Measurements from ENCODE around the gene SAMD14. TPM values are rescaled to one million over a fixed set of nuclear protein-coding genes. Genes with fewer than 3 reads are reported as not detected.

SAMD14 gene
- total RNA-seq, 1 experiment from 2014 or later = 3.4 TPM

DNA sequence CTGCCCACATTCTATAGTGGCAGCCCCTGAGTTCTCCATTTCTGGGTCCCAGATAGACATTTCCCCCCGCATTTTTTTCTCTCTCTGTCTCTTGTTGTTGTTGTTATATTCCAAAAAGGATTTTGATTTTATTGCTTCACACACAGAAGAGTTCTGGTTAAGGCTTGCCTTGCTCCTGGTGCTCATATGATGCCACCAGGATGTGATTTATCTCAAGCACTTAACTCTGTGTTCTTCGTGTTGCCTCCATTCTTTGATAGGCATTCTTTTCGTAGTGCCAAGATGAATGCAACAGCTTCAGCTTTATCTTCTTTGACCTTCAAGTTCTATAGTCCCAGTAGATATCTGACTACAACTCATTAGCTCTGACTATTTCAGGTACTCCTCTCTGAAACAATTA, 64.9 kb downstream of the SAMD14 start:
- Mint-ChIP-seq H3K36me3 (ENCODE audit: insufficient read depth, unreplicated experiment) (no peaks in the 10 kb centered on the region), H3K4me1 (ENCODE audit: low read depth, unreplicated experiment) (no peaks in the 10 kb centered on the region), H3K4me3 (ENCODE audit: unreplicated experiment) (no peak overlapping the region), H3K27me3 (ENCODE audit: insufficient read depth, unreplicated experiment) (no peaks in the 10 kb centered on the region), H3K27ac (ENCODE audit: unreplicated experiment) (no peak overlapping the region), H3K9me3 (ENCODE audit: unreplicated experiment) (no peaks in the 10 kb centered on the region)
- BruUV-seq (replicated peaks) = no TSS peak
- TF ChIP-seq, protein P1, sequence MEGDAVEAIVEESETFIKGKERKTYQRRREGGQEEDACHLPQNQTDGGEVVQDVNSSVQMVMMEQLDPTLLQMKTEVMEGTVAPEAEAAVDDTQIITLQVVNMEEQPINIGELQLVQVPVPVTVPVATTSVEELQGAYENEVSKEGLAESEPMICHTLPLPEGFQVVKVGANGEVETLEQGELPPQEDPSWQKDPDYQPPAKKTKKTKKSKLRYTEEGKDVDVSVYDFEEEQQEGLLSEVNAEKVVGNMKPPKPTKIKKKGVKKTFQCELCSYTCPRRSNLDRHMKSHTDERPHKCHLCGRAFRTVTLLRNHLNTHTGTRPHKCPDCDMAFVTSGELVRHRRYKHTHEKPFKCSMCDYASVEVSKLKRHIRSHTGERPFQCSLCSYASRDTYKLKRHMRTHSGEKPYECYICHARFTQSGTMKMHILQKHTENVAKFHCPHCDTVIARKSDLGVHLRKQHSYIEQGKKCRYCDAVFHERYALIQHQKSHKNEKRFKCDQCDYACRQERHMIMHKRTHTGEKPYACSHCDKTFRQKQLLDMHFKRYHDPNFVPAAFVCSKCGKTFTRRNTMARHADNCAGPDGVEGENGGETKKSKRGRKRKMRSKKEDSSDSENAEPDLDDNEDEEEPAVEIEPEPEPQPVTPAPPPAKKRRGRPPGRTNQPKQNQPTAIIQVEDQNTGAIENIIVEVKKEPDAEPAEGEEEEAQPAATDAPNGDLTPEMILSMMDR (IDR thresholded peaks at IDR 0.05; ENCODE audit: insufficient read depth in 1 of 2, low read depth in 1 of 2, low read length in 1 of 2, severe bottlenecking in 1 of 2, unreplicated experiment in 1 of 2) = no peak
- intact Hi-C loops (cut with micrococcal nuclease; ENCODE audit: unreplicated experiment) = no loop called here
- ChIA-PET CTCF (no interaction called here), POLR2A (no interaction called here)
- DNase-seq = no peak
- no peaks in the 10 kb centered on the region for H3K4me1 ChIP-seq
- H3K4me3 ChIP-seq (ENCODE audit: low read depth, low read length) = no peak overlapping the region
- no peaks in the 10 kb centered on the region for H3K36me3 ChIP-seq (ENCODE audit: control insufficient read depth, insufficient read depth, low read length)
- no peaks in the 10 kb centered on the region for H3K27me3 ChIP-seq (replicated peaks; ENCODE audit: control insufficient read depth, insufficient read depth, low read length)
- H3K9me3 ChIP-seq = no peaks in the 10 kb centered on the region

DNA sequence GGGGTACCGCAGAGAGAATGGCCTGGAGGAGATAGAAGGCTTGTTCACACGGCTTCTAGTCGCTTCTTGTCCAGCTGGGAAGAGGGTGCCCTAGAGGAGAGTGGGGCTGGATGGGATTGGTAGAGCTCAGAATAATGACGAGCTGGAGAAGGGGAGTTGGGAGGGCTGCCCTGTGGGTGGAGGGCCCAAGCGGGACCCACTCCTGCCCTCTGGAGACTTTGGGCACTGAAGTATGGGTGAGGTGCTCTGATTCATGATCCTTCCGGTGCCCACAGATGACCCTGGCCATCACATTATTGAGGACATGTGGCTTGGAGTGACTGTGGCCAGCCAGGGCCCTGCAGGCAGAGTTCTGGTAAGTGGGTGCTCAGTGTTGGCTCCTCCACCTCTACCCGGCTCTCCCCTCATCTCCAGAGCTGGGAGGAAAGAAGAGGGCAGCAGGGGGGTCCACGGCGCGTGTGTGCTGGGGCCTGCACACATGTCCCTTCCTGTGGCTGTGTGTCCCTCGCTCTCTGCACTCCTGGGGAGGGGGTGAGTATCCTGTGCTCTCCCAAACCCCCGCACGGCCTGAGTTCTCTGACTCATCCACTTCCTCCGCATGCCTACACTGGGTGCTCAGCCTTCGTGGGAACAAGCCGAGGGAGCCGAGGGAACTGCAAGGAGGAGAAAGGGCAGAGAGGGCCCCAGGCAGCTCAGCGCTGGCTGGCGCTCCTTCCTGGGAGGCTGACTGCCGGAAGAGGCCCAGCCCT, 65.5 kb downstream of the SAMD14 start:
- ChIA-PET CTCF (no interaction called here), POLR2A (no interaction called here)
- H3K27me3 ChIP-seq (replicated peaks; ENCODE audit: control insufficient read depth, insufficient read depth, low read length) = no peaks in the 10 kb centered on the region
- no peak overlapping the region for H3K4me3 ChIP-seq (ENCODE audit: low read depth, low read length)
- no peaks in the 10 kb centered on the region for H3K9me3 ChIP-seq
- no peak overlapping the region for H3K4me3 Mint-ChIP-seq (ENCODE audit: unreplicated experiment)
- H3K36me3 Mint-ChIP-seq (ENCODE audit: insufficient read depth, unreplicated experiment) = no peaks in the 10 kb centered on the region
- no peaks in the 10 kb centered on the region for H3K27me3 Mint-ChIP-seq (ENCODE audit: insufficient read depth, unreplicated experiment)
- DNase-seq = no peak
- no TSS peak for BruUV-seq (replicated peaks)
- TF ChIP-seq, protein P1 (IDR thresholded peaks at IDR 0.05; ENCODE audit: insufficient read depth in 1 of 2, low read depth in 1 of 2, low read length in 1 of 2, severe bottlenecking in 1 of 2, unreplicated experiment in 1 of 2) = no peak
- intact Hi-C loops (cut with micrococcal nuclease; ENCODE audit: unreplicated experiment) = no loop called here
- H3K4me1 ChIP-seq = no peaks in the 10 kb centered on the region
- H3K9me3 Mint-ChIP-seq (ENCODE audit: unreplicated experiment) = no peaks in the 10 kb centered on the region
- H3K4me1 Mint-ChIP-seq (ENCODE audit: low read depth, unreplicated experiment) = no peaks in the 10 kb centered on the region
- no peaks in the 10 kb centered on the region for H3K36me3 ChIP-seq (ENCODE audit: control insufficient read depth, insufficient read depth, low read length)
- H3K27ac Mint-ChIP-seq (ENCODE audit: unreplicated experiment) = no peak overlapping the region

GRCh38 chr17:50063561-50064252, 66.3 kb downstream of the SAMD14 start:
- Mint-ChIP-seq H3K4me1 (ENCODE audit: low read depth, unreplicated experiment) (no peaks in the 10 kb centered on the region), H3K9me3 (ENCODE audit: unreplicated experiment) (no peaks in the 10 kb centered on the region), H3K27ac (ENCODE audit: unreplicated experiment) (no peak overlapping the region), H3K36me3 (ENCODE audit: insufficient read depth, unreplicated experiment) (no peaks in the 10 kb centered on the region), H3K27me3 (ENCODE audit: insufficient read depth, unreplicated experiment) (no peaks in the 10 kb centered on the region), H3K4me3 (ENCODE audit: unreplicated experiment) (no peak overlapping the region)
- BruUV-seq (replicated peaks) = no TSS peak
- H3K36me3 ChIP-seq (ENCODE audit: control insufficient read depth, insufficient read depth, low read length) = no peaks in the 10 kb centered on the region
- POLR2A ChIA-PET = no interaction called here
- no peak for DNase-seq
- no peaks in the 10 kb centered on the region for H3K9me3 ChIP-seq
- no peaks in the 10 kb centered on the region for H3K27me3 ChIP-seq (replicated peaks; ENCODE audit: control insufficient read depth, insufficient read depth, low read length)
- intact Hi-C loops (cut with micrococcal nuclease; ENCODE audit: unreplicated experiment) = no loop called here
- no peak overlapping the region for H3K4me3 ChIP-seq (ENCODE audit: low read depth, low read length)
- TF ChIP-seq, protein P1 (IDR thresholded peaks at IDR 0.05; ENCODE audit: insufficient read depth in 1 of 2, low read depth in 1 of 2, low read length in 1 of 2, severe bottlenecking in 1 of 2, unreplicated experiment in 1 of 2) = no peak
- H3K4me1 ChIP-seq = no peaks in the 10 kb centered on the region
- CTCF ChIA-PET = no interaction called here

All from Caco-2 (cell line).